ENCODE measurements around the gene ACTMAP. TPM values are rescaled to one million over a fixed set of nuclear protein-coding genes. Genes with fewer than 3 reads are reported as not detected.
A peak's percentile ranks its signal among the peaks of the same experiment; 100 is the strongest.

Gene ACTMAP
- total RNA-seq, 4 donors from 2014 or later, result 4.2 to 14.6 (median 6.2) TPM

DNA sequence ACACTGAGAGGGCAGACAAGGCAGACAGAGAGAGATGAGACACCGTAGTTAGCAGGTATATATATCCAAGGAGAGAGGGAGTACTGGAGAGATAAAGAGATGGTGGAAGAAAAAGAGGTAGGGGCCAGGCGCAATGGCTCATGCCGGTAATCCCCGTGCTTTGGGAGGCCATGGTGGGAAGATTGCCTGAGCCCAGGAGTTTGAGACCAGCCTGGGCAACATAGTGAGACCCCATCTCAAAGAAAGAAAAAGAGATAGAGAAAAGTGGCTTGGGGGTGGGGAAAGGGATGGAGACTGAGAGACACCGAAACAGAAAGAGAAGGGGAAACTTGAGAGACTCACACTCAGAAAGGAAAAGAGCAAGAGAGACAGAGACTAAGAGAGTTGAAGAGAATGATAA, 30.3 kb upstream of the ACTMAP start:
- in situ Hi-C loops (cut with MboI; ENCODE audit: low sequenced_read_pairs in 4 of 4), result no loop called here
- ATAC-seq, result no peak

DNA sequence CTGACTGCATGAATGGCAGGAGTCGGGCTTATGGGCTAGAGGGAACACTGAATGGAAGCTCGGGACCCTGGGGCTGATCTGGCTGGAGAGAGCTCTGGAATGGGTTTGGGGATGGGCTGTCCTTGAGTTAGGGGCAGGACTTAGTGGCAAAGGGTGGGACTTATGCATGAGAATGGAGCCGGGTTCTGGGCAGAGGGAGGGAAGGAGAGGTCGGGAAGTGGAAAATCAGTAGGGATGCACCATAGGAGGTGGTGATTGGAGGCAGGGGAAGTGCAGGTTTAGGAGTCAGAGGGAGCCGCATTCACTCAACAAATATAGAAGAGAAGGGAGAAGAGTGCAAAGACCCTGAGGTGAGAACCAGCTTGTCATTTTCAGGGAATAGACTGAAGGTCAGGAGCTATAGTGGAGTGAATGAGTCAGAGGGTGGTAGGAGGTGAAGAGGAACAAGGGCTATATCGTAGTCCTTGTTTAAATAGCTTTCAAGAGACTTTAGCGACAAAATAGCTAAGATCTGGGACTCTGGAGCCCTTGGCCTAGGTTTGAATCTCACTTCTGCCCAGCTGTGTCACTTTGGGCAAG, 28.5 kb upstream of the ACTMAP start:
- DNase-seq (no peak), ATAC-seq (no peak)
- no peaks in the 10 kb centered on the region for H3K36me3 ChIP-seq
- H3K27ac ChIP-seq, result peak overlapping the region; percentile 93 to 99 (median 98)
- peak overlapping the region; percentile 79 to 93 (median 89) for H3K4me3 ChIP-seq
- no peaks in the 10 kb centered on the region for H3K9me3 ChIP-seq
- intact Hi-C loops (cut with DNase I; ENCODE audit: low total_unique reads) (loop anchor here (1.0 kb wide), 4 partner anchors 20 to 63 kb away; partner anchors contain the start of gene SNRPA), in situ Hi-C loops (cut with MboI; ENCODE audit: low sequenced_read_pairs in 4 of 4) (no loop called here)
- TF ChIP-seq, protein P1, sequence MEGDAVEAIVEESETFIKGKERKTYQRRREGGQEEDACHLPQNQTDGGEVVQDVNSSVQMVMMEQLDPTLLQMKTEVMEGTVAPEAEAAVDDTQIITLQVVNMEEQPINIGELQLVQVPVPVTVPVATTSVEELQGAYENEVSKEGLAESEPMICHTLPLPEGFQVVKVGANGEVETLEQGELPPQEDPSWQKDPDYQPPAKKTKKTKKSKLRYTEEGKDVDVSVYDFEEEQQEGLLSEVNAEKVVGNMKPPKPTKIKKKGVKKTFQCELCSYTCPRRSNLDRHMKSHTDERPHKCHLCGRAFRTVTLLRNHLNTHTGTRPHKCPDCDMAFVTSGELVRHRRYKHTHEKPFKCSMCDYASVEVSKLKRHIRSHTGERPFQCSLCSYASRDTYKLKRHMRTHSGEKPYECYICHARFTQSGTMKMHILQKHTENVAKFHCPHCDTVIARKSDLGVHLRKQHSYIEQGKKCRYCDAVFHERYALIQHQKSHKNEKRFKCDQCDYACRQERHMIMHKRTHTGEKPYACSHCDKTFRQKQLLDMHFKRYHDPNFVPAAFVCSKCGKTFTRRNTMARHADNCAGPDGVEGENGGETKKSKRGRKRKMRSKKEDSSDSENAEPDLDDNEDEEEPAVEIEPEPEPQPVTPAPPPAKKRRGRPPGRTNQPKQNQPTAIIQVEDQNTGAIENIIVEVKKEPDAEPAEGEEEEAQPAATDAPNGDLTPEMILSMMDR (IDR thresholded peaks at IDR 0.05 in 4 of 5, conservative IDR thresholded peaks at IDR 0.05 in 1 of 5), result no peak
- TF ChIP-seq POLR2A (IDR thresholded peaks at IDR 0.05), result no peak
- peaks cover 7 to 14% of the 10 kb centered on the region in 2 donors for H3K4me1 ChIP-seq
- H3K27me3 ChIP-seq, result no peaks in the 10 kb centered on the region

More for the DNA sequence above, 30.3 kb upstream of the ACTMAP start:
- Histone ChIP-seq H3K27ac (no peak overlapping the region), H3K27me3 (no peaks in the 10 kb centered on the region), H3K9me3 (no peaks in the 10 kb centered on the region), H3K4me3 (no peak overlapping the region), H3K36me3 (no peaks in the 10 kb centered on the region), H3K4me1 (peaks cover 7 to 14% of the 10 kb centered on the region in 2 donors)
- DNase-seq, result no peak
- TF ChIP-seq, protein P1 (IDR thresholded peaks at IDR 0.05 in 4 of 5, conservative IDR thresholded peaks at IDR 0.05 in 1 of 5), result no peak
- TF ChIP-seq POLR2A (IDR thresholded peaks at IDR 0.05), result no peak
- intact Hi-C loops (cut with DNase I; ENCODE audit: low total_unique reads), result no loop called here

DNA sequence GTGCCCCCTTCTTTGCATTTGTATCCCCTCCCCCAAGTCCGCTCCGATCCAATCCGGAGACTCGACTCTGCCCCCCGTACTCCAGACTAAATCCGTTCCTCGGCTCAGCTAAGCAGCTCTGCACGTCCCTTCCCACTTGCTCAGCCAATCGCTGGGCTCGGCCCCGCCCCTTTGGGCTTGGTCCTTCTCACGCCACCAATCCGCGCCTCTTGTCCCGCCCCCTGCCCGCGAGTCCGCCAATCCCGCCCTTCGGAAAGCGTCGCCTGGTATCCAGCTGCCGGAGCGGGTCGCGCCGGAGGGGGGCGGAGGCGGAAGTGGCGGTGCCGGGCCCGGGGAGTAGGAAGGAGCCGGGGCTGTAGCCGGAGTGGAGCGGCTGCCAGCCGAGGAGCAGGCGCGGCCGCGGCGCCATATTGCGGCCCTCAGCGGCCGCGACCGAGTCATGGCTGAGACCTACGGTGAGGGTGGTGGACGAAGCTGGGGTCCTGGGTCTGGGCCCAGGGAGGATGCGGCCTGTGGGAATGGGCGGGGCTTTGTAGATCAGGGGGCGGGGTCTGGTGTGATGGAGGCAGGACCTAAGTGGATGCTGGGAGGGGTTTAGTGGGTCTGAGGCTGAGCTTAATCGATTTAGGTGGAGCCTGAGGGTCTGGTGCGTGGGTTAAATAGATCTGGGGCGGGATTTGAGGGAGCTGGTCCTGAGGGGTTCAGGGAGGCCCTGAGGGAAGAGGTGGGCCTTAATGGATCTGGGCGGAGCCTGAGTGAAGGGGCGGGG, 27.8 kb upstream of the ACTMAP start, which contains the start of gene RAB4B:
TSS of gene RAB4B (plus strand) at position 311 of the 769 bp plus-strand sequence. CDS start at position 440, 129 bp downstream.
- TF ChIP-seq POLR2A (IDR thresholded peaks at IDR 0.05), result peak; percentile 76 to 81
- TF ChIP-seq, protein P1 (IDR thresholded peaks at IDR 0.05 in 4 of 5, conservative IDR thresholded peaks at IDR 0.05 in 1 of 5), result peak in 2 of 5 experiments; percentile 25 to 27
- in situ Hi-C loops (cut with MboI; ENCODE audit: low sequenced_read_pairs in 4 of 4) (no loop called here), intact Hi-C loops (cut with DNase I; ENCODE audit: low total_unique reads) (loop anchor here (1.0 kb wide), 4 partner anchors 20 to 63 kb away; partner anchors contain the start of gene SNRPA)
- H3K4me1 ChIP-seq, result peaks cover 7 to 14% of the 10 kb centered on the region in 2 donors
- H3K9me3 ChIP-seq, result no peaks in the 10 kb centered on the region
- ATAC-seq (peak; percentile 92), DNase-seq (peak; percentile 100)
- peak within 1 kb of the TSS; percentile 93 to 99 (median 98) for H3K27ac ChIP-seq
- no peaks in the 10 kb centered on the region for H3K36me3 ChIP-seq
- H3K4me3 ChIP-seq, result peak within 1 kb of the TSS; percentile 79 to 93 (median 89)
- no peaks in the 10 kb centered on the region for H3K27me3 ChIP-seq

DNA sequence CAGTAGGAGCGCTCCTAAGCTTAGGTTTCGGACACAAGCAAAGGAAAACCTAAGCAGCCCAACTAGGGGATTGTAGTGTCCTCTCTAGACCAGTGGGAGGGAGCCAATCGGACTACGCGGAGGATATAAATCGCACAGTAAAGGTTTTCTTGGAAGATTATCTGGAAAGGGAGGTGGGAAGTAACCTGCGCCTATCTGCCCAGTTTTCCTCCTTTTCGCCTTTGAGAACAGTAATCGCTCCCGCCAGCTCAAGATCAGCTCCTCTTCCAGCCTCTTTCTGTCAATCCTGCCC, 27.3 kb upstream of the ACTMAP start:
- Histone ChIP-seq H3K4me1 (peaks cover 7 to 14% of the 10 kb centered on the region in 2 donors), H3K9me3 (no peaks in the 10 kb centered on the region), H3K27me3 (no peaks in the 10 kb centered on the region), H3K36me3 (no peaks in the 10 kb centered on the region), H3K27ac (peak overlapping the region; percentile 93 to 99 (median 98)), H3K4me3 (peak overlapping the region; percentile 73 to 93 (median 84))
- in situ Hi-C loops (cut with MboI; ENCODE audit: low sequenced_read_pairs in 4 of 4) (no loop called here), intact Hi-C loops (cut with DNase I; ENCODE audit: low total_unique reads) (no loop called here)
- TF ChIP-seq, protein P1 (IDR thresholded peaks at IDR 0.05 in 4 of 5, conservative IDR thresholded peaks at IDR 0.05 in 1 of 5), result no peak
- TF ChIP-seq POLR2A (IDR thresholded peaks at IDR 0.05), result no peak
- no peak for ATAC-seq
- DNase-seq, result no peak

Measured in gastrocnemius medialis (tissue), 4 donors.